Astrocyte (in vitro differentiated cells and primary cell): ENCODE measurements around the gene PTPRE. TPM values are rescaled to one million over a fixed set of nuclear protein-coding genes. Genes with fewer than 3 reads are reported as not detected.

Experiments
- DNase-seq: peaks from one replicate; pipeline ENCODE4 v3.0.0-alpha.2; 2010; ENCODE audit warnings: low read depth
- FAIRE-seq: peaks from 2 replicates; lab custom pipeline; 2011; peaks lifted over from hg19 to GRCh38; lab: Jason Lieb, UNC
- H2AFZ ChIP-seq: 2 replicates; pipeline ENCODE4 v1.6.0; 2012; ENCODE audit warnings: low read depth, low read length, inconsistent platforms
- H3K27ac ChIP-seq: 2 replicates; pipeline ENCODE4 v1.5.1; 2011; ENCODE audit warnings: low read depth, low read length, inconsistent platforms
- H3K27me3 ChIP-seq: 2 replicates; pipeline ENCODE4 v1.6.0; 2011; ENCODE audit warnings: low read length, inconsistent platforms; ENCODE audit not compliant: insufficient read depth
- H3K36me3 ChIP-seq: 2 replicates; pipeline ENCODE4 v1.5.1; 2011; ENCODE audit warnings: low read length, inconsistent platforms; ENCODE audit not compliant: insufficient read depth
- H3K4me1 ChIP-seq: 2 replicates; pipeline ENCODE4 v1.5.1; 2011; ENCODE audit warnings: low read length, inconsistent platforms; ENCODE audit not compliant: insufficient read depth
- H3K4me2 ChIP-seq: 2 replicates; pipeline ENCODE4 v1.6.0; 2012; ENCODE audit warnings: low read length, inconsistent platforms
- H3K4me3 ChIP-seq: 2 replicates; pipeline ENCODE4 v1.5.1; 2011; ENCODE audit warnings: low read depth, mild to moderate bottlenecking, low read length, inconsistent platforms; ENCODE audit not compliant: insufficient read depth
- H3K79me2 ChIP-seq: 2 replicates; pipeline ENCODE4 v1.6.0; 2012; ENCODE audit warnings: mild to moderate bottlenecking, low read length, inconsistent platforms; ENCODE audit not compliant: insufficient read depth
- H3K9ac ChIP-seq: 2 replicates; pipeline ENCODE4 v1.6.0; 2012; ENCODE audit warnings: mild to moderate bottlenecking, low read length, inconsistent platforms
- H3K9me3 ChIP-seq: 2 replicates; pipeline ENCODE4 v1.5.1; 2012; ENCODE audit warnings: low read depth, mild to moderate bottlenecking, low read length, inconsistent platforms; ENCODE audit not compliant: insufficient read depth
- H4K20me1 ChIP-seq: 2 replicates; pipeline ENCODE4 v1.6.0; 2012; ENCODE audit warnings: low read length, inconsistent platforms; ENCODE audit not compliant: insufficient read depth
- H3K27ac Mint-ChIP-seq: one replicate; pipeline ENCODE4 v1.8.0; 2021; ENCODE audit warnings: mild to moderate bottlenecking, mixed read lengths; ENCODE audit not compliant: unreplicated experiment
- H3K27me3 Mint-ChIP-seq: one replicate; pipeline ENCODE4 v1.8.0; 2021; ENCODE audit warnings: low read depth, mixed read lengths; ENCODE audit not compliant: unreplicated experiment
- H3K36me3 Mint-ChIP-seq: one replicate; pipeline ENCODE4 v1.8.0; 2021; ENCODE audit warnings: low read depth, mixed read lengths; ENCODE audit not compliant: unreplicated experiment
- H3K4me1 Mint-ChIP-seq: one replicate; pipeline ENCODE4 v1.8.0; 2021; ENCODE audit warnings: low read depth, mixed read lengths; ENCODE audit not compliant: unreplicated experiment
- H3K4me3 Mint-ChIP-seq: one replicate; pipeline ENCODE4 v1.8.0; 2021; ENCODE audit warnings: mild to moderate bottlenecking, moderate library complexity, mixed read lengths; ENCODE audit not compliant: unreplicated experiment
- H3K9me3 Mint-ChIP-seq: one replicate; pipeline ENCODE4 v1.8.0; 2021; ENCODE audit warnings: mild to moderate bottlenecking, mixed read lengths; ENCODE audit not compliant: unreplicated experiment
- CTCF ChIP-seq: IDR thresholded peaks from 2 replicates; pipeline ENCODE4 v1.5.1; 2011; ENCODE audit warnings: low read depth, mild to moderate bottlenecking, inconsistent platforms, low read length, moderate library complexity; ENCODE audit not compliant: insufficient read depth
- EZH2 ChIP-seq: IDR thresholded peaks from 2 replicates; pipeline ENCODE4 v1.6.1; 2012; ENCODE audit warnings: mild to moderate bottlenecking, low read length, inconsistent platforms; ENCODE audit not compliant: insufficient read depth
- total RNA-seq: library from RNA; stranded (reverse); gene quantifications from 2 replicates; pipeline ENCODE4 v1.2.1, GENCODE V29; 2021

The PTPRE gene
- total RNA-seq, 1 donor from 2014 or later, result 14.1 TPM

GRCh38 chr10:127995939-127996338 lies 89.0 kb downstream of the PTPRE start:
- no peaks in the 10 kb centered on the region for H3K9me3 ChIP-seq
- TF ChIP-seq CTCF, result no peak
- TF ChIP-seq EZH2, result no peak
- H3K36me3 Mint-ChIP-seq, result no peaks in the 10 kb centered on the region
- H3K36me3 ChIP-seq, result no peaks in the 10 kb centered on the region
- FAIRE-seq (no peak), DNase-seq (no peak)
- H3K27ac Mint-ChIP-seq, result no peak overlapping the region
- H3K79me2 ChIP-seq, result no peaks in the 10 kb centered on the region
- no peak overlapping the region for H3K9ac ChIP-seq
- no peaks in the 10 kb centered on the region for H3K27me3 ChIP-seq
- H3K27ac ChIP-seq, result no peak overlapping the region
- no peak overlapping the region for H3K4me2 ChIP-seq
- no peak overlapping the region for H2AFZ ChIP-seq
- no peaks in the 10 kb centered on the region for H3K9me3 Mint-ChIP-seq
- H3K4me3 Mint-ChIP-seq, result no peak overlapping the region
- H3K4me1 ChIP-seq, result peaks cover 23% of the 10 kb centered on the region
- no peak overlapping the region for H3K4me3 ChIP-seq
- H4K20me1 ChIP-seq, result no peaks in the 10 kb centered on the region
- peaks cover 30% of the 10 kb centered on the region for H3K4me1 Mint-ChIP-seq
- no peaks in the 10 kb centered on the region for H3K27me3 Mint-ChIP-seq

- FAIRE-seq, result no peak
- H3K27ac Mint-ChIP-seq, result no peak overlapping the region
- H3K4me1 Mint-ChIP-seq, result peaks cover 27% of the 10 kb centered on the region
- Histone ChIP-seq H3K79me2 (no peaks in the 10 kb centered on the region), H3K4me2 (no peak overlapping the region), H2AFZ (no peak overlapping the region), H3K27me3 (no peaks in the 10 kb centered on the region), H3K27ac (no peak overlapping the region), H3K4me3 (no peak overlapping the region), H3K9me3 (no peaks in the 10 kb centered on the region), H3K4me1 (peaks cover 18% of the 10 kb centered on the region), H3K9ac (no peak overlapping the region), H3K36me3 (no peaks in the 10 kb centered on the region), H4K20me1 (no peaks in the 10 kb centered on the region)
- no peak overlapping the region for H3K4me3 Mint-ChIP-seq
- H3K9me3 Mint-ChIP-seq, result no peaks in the 10 kb centered on the region
- no peaks in the 10 kb centered on the region for H3K27me3 Mint-ChIP-seq
- H3K36me3 Mint-ChIP-seq, result no peaks in the 10 kb centered on the region
- no peak for TF ChIP-seq EZH2
- TF ChIP-seq CTCF, result no peak
- DNase-seq, result no peak
Observed at GRCh38 chr10:127996586-127996985, 89.7 kb downstream of the PTPRE start.

GRCh38 chr10:127997271-127997670 lies 90.4 kb downstream of the PTPRE start:
- no peak overlapping the region for H2AFZ ChIP-seq
- H3K4me1 Mint-ChIP-seq, result peaks cover 23% of the 10 kb centered on the region
- no peaks in the 10 kb centered on the region for H4K20me1 ChIP-seq
- no peak overlapping the region for H3K4me2 ChIP-seq
- DNase-seq (no peak), FAIRE-seq (no peak)
- TF ChIP-seq EZH2, result no peak
- no peak for TF ChIP-seq CTCF
- no peak overlapping the region for H3K4me3 Mint-ChIP-seq
- no peak overlapping the region for H3K4me3 ChIP-seq
- no peaks in the 10 kb centered on the region for H3K27me3 ChIP-seq
- H3K9me3 Mint-ChIP-seq, result no peaks in the 10 kb centered on the region
- H3K4me1 ChIP-seq, result peaks cover 11% of the 10 kb centered on the region
- H3K27me3 Mint-ChIP-seq, result no peaks in the 10 kb centered on the region
- H3K36me3 Mint-ChIP-seq, result peaks cover 2% of the 10 kb centered on the region
- no peak overlapping the region for H3K27ac ChIP-seq
- H3K79me2 ChIP-seq, result no peaks in the 10 kb centered on the region
- no peak overlapping the region for H3K27ac Mint-ChIP-seq
- H3K9ac ChIP-seq, result no peak overlapping the region
- no peaks in the 10 kb centered on the region for H3K9me3 ChIP-seq
- no peaks in the 10 kb centered on the region for H3K36me3 ChIP-seq
